HepG2 (cell line): ENCODE measurements around the gene TMEM80. TPM values are rescaled to one million over a fixed set of nuclear protein-coding genes. Genes with fewer than 3 reads are reported as not detected.

Experiments
- AHDC1 ChIP-seq: sonication (generic); formaldehyde crosslinking; IDR thresholded peaks from 2 replicates; pipeline ENCODE4 v1.5.1; 2020; ENCODE audit warnings: mild to moderate bottlenecking, missing genetic modification reagents, borderline replicate concordance
- ARNTL ChIP-seq: sonication (generic); formaldehyde crosslinking; IDR thresholded peaks from 2 replicates; pipeline ENCODE4 v1.4.0; 2020; ENCODE audit warnings: mild to moderate bottlenecking, missing genetic modification reagents
- BCL6 ChIP-seq: IDR thresholded peaks from 2 replicates; pipeline ENCODE4 v1.6.1; 2016; ENCODE audit warnings: missing genetic modification reagents, missing compliant biosample characterization
- BHLHE40 ChIP-seq: IDR thresholded peaks from 2 replicates; pipeline ENCODE4 v1.6.1; 2011; ENCODE audit warnings: low read length, improper control_type of control experiment
- CBX5 ChIP-seq: sonication (generic); formaldehyde crosslinking; IDR thresholded peaks from 2 replicates; pipeline ENCODE4 v1.4.0; 2020; ENCODE audit warnings: missing genetic modification reagents, borderline replicate concordance
- CEBPG ChIP-seq: IDR thresholded peaks from 2 replicates; pipeline ENCODE4 v1.6.1; 2016
- CENPBD1 ChIP-seq: sonication (generic); formaldehyde crosslinking; IDR thresholded peaks from 2 replicates; pipeline ENCODE4 v1.8.0; 2022; ENCODE audit warnings: missing genetic modification reagents, low read depth, mild to moderate bottlenecking, borderline replicate concordance
- ETV5 ChIP-seq: IDR thresholded peaks from 2 replicates; pipeline ENCODE4 v1.6.1; 2018; ENCODE audit warnings: missing biosample characterization, missing genetic modification reagents, inconsistent platforms, borderline replicate concordance
- GABPA ChIP-seq, 2 experiments: IDR thresholded peaks; 2 replicates each; pipeline ENCODE4 v1.6.1; 2011 to 2016; ENCODE audit warnings: low read depth in 2 of 2, low read length in 1 of 2, missing biosample characterization in 1 of 2, missing genetic modification characterization in 1 of 2
- IRF2 ChIP-seq: IDR thresholded peaks from 2 replicates; pipeline ENCODE4 v1.6.1; 2018; ENCODE audit warnings: missing genetic modification reagents, missing compliant biosample characterization
- KLF12 ChIP-seq: sonication (generic); formaldehyde crosslinking; IDR thresholded peaks from 2 replicates; pipeline ENCODE4 v1.4.0; 2020; ENCODE audit warnings: missing genetic modification reagents, borderline replicate concordance
- MTA1 ChIP-seq: sonication (generic); formaldehyde crosslinking; IDR thresholded peaks from 2 replicates; pipeline ENCODE4 v1.4.0; 2020; ENCODE audit warnings: missing genetic modification reagents, mild to moderate bottlenecking, borderline replicate concordance
- NONO ChIP-seq, 2 experiments: fragments of 450-650 bp in 1 of 2; sonication (generic) in 1 of 2; formaldehyde crosslinking in 1 of 2; IDR thresholded peaks in 1 of 2; conservative IDR thresholded peaks in 1 of 2; 2 replicates each; pipeline versions ENCODE4 v1.6.1 to v1.8.0; 2017 to 2022; ENCODE audit warnings: mild to moderate bottlenecking in 1 of 2, missing genetic modification reagents in 1 of 2, moderate library complexity in 1 of 2
- PATZ1 ChIP-seq: sonication (generic); formaldehyde crosslinking; IDR thresholded peaks from 2 replicates; pipeline ENCODE4 v1.4.0; 2020; ENCODE audit warnings: missing genetic modification reagents
- PCBP1 ChIP-seq: fragments of 200-400 bp; formaldehyde crosslinking; IDR thresholded peaks from 2 replicates; pipeline ENCODE4 v1.6.1; 2017; ENCODE audit warnings: mild to moderate bottlenecking, low read depth, low read length, borderline replicate concordance
- POLR2A ChIP-seq, 2 experiments: IDR thresholded peaks; 2 replicates each; pipeline ENCODE4 v1.6.1; 2011; ENCODE audit warnings: low read depth in 2 of 2, low read length in 2 of 2, mild to moderate bottlenecking in 1 of 2, moderate library complexity in 1 of 2; ENCODE audit not compliant: insufficient read depth in 1 of 2
- SP4 ChIP-seq: sonication (generic); formaldehyde crosslinking; IDR thresholded peaks from 2 replicates; pipeline ENCODE4 v1.8.1; 2023; ENCODE audit warnings: mild to moderate bottlenecking, missing genetic modification reagents
- SUZ12 ChIP-seq: fragments of 150-350 bp; IDR thresholded peaks from 2 replicates; pipeline ENCODE4 v1.6.1; 2014; ENCODE audit warnings: low read depth, low read length
- TGIF2 ChIP-seq: IDR thresholded peaks from 2 replicates; pipeline ENCODE4 v1.6.1; 2016; ENCODE audit warnings: control low read depth, missing compliant biosample characterization
- ZNF224 ChIP-seq: sonication (generic); formaldehyde crosslinking; IDR thresholded peaks from 2 replicates; pipeline ENCODE4 v1.5.0; 2020; ENCODE audit warnings: mild to moderate bottlenecking, missing genetic modification reagents
- ZNF367 ChIP-seq: sonication (generic); formaldehyde crosslinking; IDR thresholded peaks from 2 replicates; pipeline ENCODE4 v1.4.0; 2020; ENCODE audit warnings: missing genetic modification reagents, borderline replicate concordance
- polyA plus RNA-seq, 8 experiments: library from polyadenylated mRNA; depleted of rRNA in 3 of 8; stranded (reverse) in 7 of 8; unstranded in 1 of 8; fragments of >200 nt; fragmentation: Illumina TruSeq in 4 of 8; extraction: Trizol in 4 of 8; gene quantifications; 2 replicates each; pipeline versions ENCODE4 v1.2.1 to v1.2.3, GENCODE V29; 2011 to 2016; ENCODE audit warnings: low read depth in 4 of 8, missing spikeins in 1 of 8, mixed read lengths in 1 of 8; ENCODE audit not compliant: insufficient read depth in 1 of 8
- total RNA-seq, 5 experiments: library from RNA; depleted of rRNA; stranded (reverse); fragments of >200 nt; fragmentation: Illumina TruSeq; extraction: Trizol; gene quantifications; 2 replicates each; pipeline ENCODE4 v1.2.3, GENCODE V29; 2016; ENCODE audit warnings: low read depth in 1 of 5

The TMEM80 gene
- total and polyA plus RNA-seq, 2 of the 13 experiments (the other 11 are each of a cell fraction or from before 2014, with no cell fraction given) = 5.6 to 17.1 TPM

GRCh38 chr11:704781-705645 lies 9.4 kb downstream of the TMEM80 start (continued):
- TF ChIP-seq PATZ1 (CRISPR knock-in tag) (peak; percentile 82), BCL6 (CRISPR knock-in tag) (peak; percentile 99), SUZ12 (no peak), BHLHE40 (peak; percentile 77), CBX5 (peak; percentile 25; the same call in 1 of the 2 replicates), SP4 (peak; percentile 47; the same call in 1 of the 2 replicates), ETV5 (CRISPR knock-in tag) (peak; percentile 94), ZNF224 (CRISPR knock-in tag) (peak; percentile 67; the same call in 1 of the 2 replicates), POLR2A (IDR thresholded peaks at IDR 0.05; ENCODE audit: insufficient read depth in 1 of 2, low read depth in 2 of 2, low read length in 2 of 2) (peak in 1 of 2 experiments; percentile 55; a peak in 2 of 4 replicates), PCBP1 (0 out of 2 replicates have a peak, but pooled peaks have one; percentile 15), ZNF367 (CRISPR knock-in tag) (no peak), MTA1 (peak; percentile 20; the same call in 1 of the 2 replicates), AHDC1 (peak; percentile 76; the same call in 1 of the 2 replicates), KLF12 (CRISPR knock-in tag) (peak; percentile 83; the same call in 1 of the 2 replicates), CEBPG (CRISPR knock-in tag) (peak; percentile 35; the same call in 1 of the 2 replicates), GABPA (IDR thresholded peaks at IDR 0.05; ENCODE audit: low read depth, low read length) (no peak), GABPA (CRISPR knock-in tag; IDR thresholded peaks at IDR 0.05; ENCODE audit: low read depth) (peak; percentile 90), TGIF2 (peak; percentile 21), NONO (IDR thresholded peaks at IDR 0.05) (no peak), NONO (CRISPR knock-in tag; conservative IDR thresholded peaks at IDR 0.05) (peak; percentile 40), CENPBD1 (no peak; the same call in 1 of the 2 replicates), IRF2 (CRISPR knock-in tag) (peak; percentile 92), ARNTL (CRISPR knock-in tag) (peak; percentile 86)
